HepG2 (cell line): ENCODE data around the gene ARHGAP29. TPM values are rescaled to one million over a fixed set of nuclear protein-coding genes. Genes with fewer than 3 reads are reported as not detected.

ENCODE experiments used
- EHMT2 ChIP-seq: fragments of 200-600 bp; sonication (generic); IDR thresholded peaks from 2 replicates; pipeline ENCODE4 v1.7.0; 2017; ENCODE audit warnings: antibody characterized with exemption, low read depth, low read length, borderline replicate concordance
- FOSL2 ChIP-seq: sonication (generic); formaldehyde crosslinking; IDR thresholded peaks from 2 replicates; pipeline ENCODE4 v1.4.0; 2020; ENCODE audit warnings: missing genetic modification reagents
- MBNL3 ChIP-seq: fragments of 250-450 bp; sonication (Bioruptor Pico); conservative IDR thresholded peaks from 2 replicates; pipeline ENCODE4 v1.8.0; 2022; ENCODE audit warnings: mild to moderate bottlenecking, inconsistent platforms
- NBN ChIP-seq: fragments of 450-650 bp; conservative IDR thresholded peaks from 2 replicates; pipeline ENCODE4 v1.6.1; 2017
- PHF5A ChIP-seq: IDR thresholded peaks from one replicate; pipeline ENCODE4 v1.6.1; 2018; ENCODE audit warnings: low read depth, missing genetic modification reagents; ENCODE audit not compliant: unreplicated experiment
- ZNF205 ChIP-seq: IDR thresholded peaks from 2 replicates; pipeline ENCODE4 v1.6.1; 2018; ENCODE audit warnings: missing biosample characterization, missing genetic modification reagents
- ZNF326 ChIP-seq: sonication (generic); formaldehyde crosslinking; IDR thresholded peaks from 2 replicates; pipeline ENCODE4 v1.4.0; 2020; ENCODE audit warnings: missing genetic modification reagents, borderline replicate concordance
- ZNF589 ChIP-seq: sonication (generic); formaldehyde crosslinking; conservative IDR thresholded peaks from 2 replicates; pipeline ENCODE4 v1.8.0; 2022; ENCODE audit warnings: mild to moderate bottlenecking, moderate library complexity, missing genetic modification reagents
- ZNF768 ChIP-seq: sonication (generic); formaldehyde crosslinking; IDR thresholded peaks from 2 replicates; pipeline ENCODE4 v1.4.0; 2020; ENCODE audit warnings: missing genetic modification reagents
- ZNF83 ChIP-seq: sonication (generic); formaldehyde crosslinking; IDR thresholded peaks from 2 replicates; pipeline ENCODE4 v1.4.0; 2020; ENCODE audit warnings: missing genetic modification reagents, mild to moderate bottlenecking, borderline replicate concordance
- polyA plus RNA-seq, 8 experiments: library from polyadenylated mRNA; depleted of rRNA in 3 of 8; stranded (reverse) in 7 of 8; unstranded in 1 of 8; fragments of >200 nt; fragmentation: Illumina TruSeq in 4 of 8; extraction: Trizol in 4 of 8; gene quantifications; 2 replicates each; pipeline versions ENCODE4 v1.2.1 to v1.2.3, GENCODE V29; 2011 to 2016; ENCODE audit warnings: low read depth in 4 of 8, missing spikeins in 1 of 8, mixed read lengths in 1 of 8; ENCODE audit not compliant: insufficient read depth in 1 of 8
- total RNA-seq, 5 experiments: library from RNA; depleted of rRNA; stranded (reverse); fragments of >200 nt; fragmentation: Illumina TruSeq; extraction: Trizol; gene quantifications; 2 replicates each; pipeline ENCODE4 v1.2.3, GENCODE V29; 2016; ENCODE audit warnings: low read depth in 1 of 5
- TF ChIP-seq, protein P1 (sequence below): sonication (generic); formaldehyde crosslinking; IDR thresholded peaks from 2 replicates; pipeline ENCODE4 v1.8.1; 2023; ENCODE audit warnings: missing genetic modification reagents, mild to moderate bottlenecking, borderline replicate concordance
- TF ChIP-seq, protein P2 (sequence below): sonication (generic); formaldehyde crosslinking; IDR thresholded peaks from 2 replicates; pipeline ENCODE4 v1.8.0; 2022; ENCODE audit warnings: mild to moderate bottlenecking, missing genetic modification reagents, borderline replicate concordance
- TF ChIP-seq, protein P3 (sequence below): sonication (generic); formaldehyde crosslinking; IDR thresholded peaks from 2 replicates; pipeline ENCODE4 v1.4.0; 2020; ENCODE audit warnings: mild to moderate bottlenecking, missing genetic modification reagents
- TF ChIP-seq, protein P4 (sequence below), 2 experiments: sonication (generic) in 1 of 2; formaldehyde crosslinking in 1 of 2; IDR thresholded peaks; 2 replicates each; pipeline versions ENCODE4 v1.4.0 to v1.6.1; 2016 to 2020; ENCODE audit warnings: borderline replicate concordance in 1 of 2, low read depth in 1 of 2, mild to moderate bottlenecking in 1 of 2, missing genetic modification reagents in 1 of 2
- TF ChIP-seq, protein P5 (sequence below): sonication (generic); formaldehyde crosslinking; IDR thresholded peaks from 2 replicates; pipeline ENCODE4 v1.4.0; 2020; ENCODE audit warnings: low read depth, mild to moderate bottlenecking, missing genetic modification reagents
- TF ChIP-seq, protein P6 (sequence below): sonication (generic); formaldehyde crosslinking; IDR thresholded peaks from 2 replicates; pipeline ENCODE4 v1.4.0; 2020; ENCODE audit warnings: missing genetic modification reagents

Gene ARHGAP29
- total and polyA plus RNA-seq, 2 of the 13 experiments (the other 11 are each of a cell fraction or from before 2014, with no cell fraction given): 12.8 to 18.3 TPM

DNA sequence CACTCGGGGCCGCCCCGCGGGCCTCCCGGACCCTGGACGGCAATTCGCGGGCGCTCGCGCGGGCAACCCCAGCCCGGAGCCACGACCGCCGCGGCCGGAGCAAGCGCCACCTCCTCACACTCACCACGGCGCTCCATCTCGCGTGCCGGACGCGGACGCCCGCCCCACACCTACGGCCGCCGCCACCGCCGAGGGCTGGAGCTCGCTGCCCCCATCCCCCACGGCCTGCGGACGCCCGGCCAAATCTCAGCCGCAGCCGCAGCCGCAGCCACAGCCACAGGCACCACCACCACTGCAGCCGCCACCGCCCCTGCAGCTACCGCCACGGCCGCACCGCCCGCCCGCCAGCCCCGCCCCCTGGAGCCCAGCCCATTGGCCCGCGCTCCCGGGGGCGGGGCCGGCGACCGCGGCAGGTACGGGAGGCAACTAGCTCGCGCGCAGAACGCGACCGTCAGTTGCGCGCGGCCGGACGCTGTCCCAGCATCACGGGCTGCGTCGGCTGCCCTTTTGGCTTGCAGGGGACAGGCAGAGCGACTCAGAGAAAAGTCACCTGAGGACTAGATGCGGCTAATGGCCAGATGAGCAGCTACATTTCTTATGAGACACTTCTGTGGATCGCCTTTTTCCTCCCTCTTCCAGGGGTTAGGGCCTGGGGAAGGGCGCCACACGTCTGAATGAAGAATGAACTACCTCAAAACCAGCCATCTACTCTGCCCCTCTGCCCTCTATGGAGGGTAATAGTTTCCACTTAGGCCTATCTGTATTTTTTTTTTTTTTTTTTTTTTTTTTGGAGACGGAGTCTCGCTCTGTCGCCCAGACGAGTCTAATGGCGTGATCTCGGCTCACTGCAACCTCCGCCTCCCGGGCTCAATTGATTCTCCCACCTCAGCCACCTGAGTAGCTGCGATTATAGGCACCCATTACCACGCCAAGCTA is at the start of gene ARHGAP29 (continued):
- TF ChIP-seq, protein P1, sequence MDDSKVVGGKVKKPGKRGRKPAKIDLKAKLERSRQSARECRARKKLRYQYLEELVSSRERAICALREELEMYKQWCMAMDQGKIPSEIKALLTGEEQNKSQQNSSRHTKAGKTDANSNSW (CRISPR knock-in tag): no peak
- no peak for TF ChIP-seq ZNF326 (CRISPR knock-in tag)
- no peak for TF ChIP-seq ZNF205
- no peak for TF ChIP-seq PHF5A (CRISPR knock-in tag)
- peak; percentile 53; the same call in 1 of the 2 replicates for TF ChIP-seq ZNF768 (CRISPR knock-in tag)
- TF ChIP-seq, protein P2, sequence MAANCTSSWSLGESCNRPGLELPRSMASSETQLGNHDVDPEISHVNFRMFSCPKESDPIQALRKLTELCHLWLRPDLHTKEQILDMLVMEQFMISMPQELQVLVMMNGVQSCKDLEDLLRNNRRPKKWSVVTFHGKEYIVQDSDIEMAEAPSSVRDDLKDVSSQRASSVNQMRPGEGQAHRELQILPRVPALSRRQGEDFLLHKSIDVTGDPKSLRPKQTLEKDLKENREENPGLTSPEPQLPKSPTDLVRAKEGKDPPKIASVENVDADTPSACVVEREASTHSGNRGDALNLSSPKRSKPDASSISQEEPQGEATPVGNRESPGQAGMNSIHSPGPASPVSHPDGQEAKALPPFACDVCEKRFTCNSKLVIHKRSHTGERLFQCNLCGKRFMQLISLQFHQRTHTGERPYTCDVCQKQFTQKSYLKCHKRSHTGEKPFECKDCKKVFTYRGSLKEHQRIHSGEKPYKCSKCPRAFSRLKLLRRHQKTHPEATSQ (CRISPR knock-in tag): no peak
- no peak; the same call in 1 of the 2 replicates for TF ChIP-seq FOSL2 (CRISPR knock-in tag)
- no peak for TF ChIP-seq EHMT2
- no peak for TF ChIP-seq ZNF589 (CRISPR knock-in tag)
- TF ChIP-seq, protein P3, sequence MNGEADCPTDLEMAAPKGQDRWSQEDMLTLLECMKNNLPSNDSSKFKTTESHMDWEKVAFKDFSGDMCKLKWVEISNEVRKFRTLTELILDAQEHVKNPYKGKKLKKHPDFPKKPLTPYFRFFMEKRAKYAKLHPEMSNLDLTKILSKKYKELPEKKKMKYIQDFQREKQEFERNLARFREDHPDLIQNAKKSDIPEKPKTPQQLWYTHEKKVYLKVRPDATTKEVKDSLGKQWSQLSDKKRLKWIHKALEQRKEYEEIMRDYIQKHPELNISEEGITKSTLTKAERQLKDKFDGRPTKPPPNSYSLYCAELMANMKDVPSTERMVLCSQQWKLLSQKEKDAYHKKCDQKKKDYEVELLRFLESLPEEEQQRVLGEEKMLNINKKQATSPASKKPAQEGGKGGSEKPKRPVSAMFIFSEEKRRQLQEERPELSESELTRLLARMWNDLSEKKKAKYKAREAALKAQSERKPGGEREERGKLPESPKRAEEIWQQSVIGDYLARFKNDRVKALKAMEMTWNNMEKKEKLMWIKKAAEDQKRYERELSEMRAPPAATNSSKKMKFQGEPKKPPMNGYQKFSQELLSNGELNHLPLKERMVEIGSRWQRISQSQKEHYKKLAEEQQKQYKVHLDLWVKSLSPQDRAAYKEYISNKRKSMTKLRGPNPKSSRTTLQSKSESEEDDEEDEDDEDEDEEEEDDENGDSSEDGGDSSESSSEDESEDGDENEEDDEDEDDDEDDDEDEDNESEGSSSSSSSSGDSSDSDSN: peak; percentile 87; the same call in 1 of the 2 replicates
- TF ChIP-seq, protein P4, sequence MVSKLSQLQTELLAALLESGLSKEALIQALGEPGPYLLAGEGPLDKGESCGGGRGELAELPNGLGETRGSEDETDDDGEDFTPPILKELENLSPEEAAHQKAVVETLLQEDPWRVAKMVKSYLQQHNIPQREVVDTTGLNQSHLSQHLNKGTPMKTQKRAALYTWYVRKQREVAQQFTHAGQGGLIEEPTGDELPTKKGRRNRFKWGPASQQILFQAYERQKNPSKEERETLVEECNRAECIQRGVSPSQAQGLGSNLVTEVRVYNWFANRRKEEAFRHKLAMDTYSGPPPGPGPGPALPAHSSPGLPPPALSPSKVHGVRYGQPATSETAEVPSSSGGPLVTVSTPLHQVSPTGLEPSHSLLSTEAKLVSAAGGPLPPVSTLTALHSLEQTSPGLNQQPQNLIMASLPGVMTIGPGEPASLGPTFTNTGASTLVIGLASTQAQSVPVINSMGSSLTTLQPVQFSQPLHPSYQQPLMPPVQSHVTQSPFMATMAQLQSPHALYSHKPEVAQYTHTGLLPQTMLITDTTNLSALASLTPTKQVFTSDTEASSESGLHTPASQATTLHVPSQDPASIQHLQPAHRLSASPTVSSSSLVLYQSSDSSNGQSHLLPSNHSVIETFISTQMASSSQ (IDR thresholded peaks at IDR 0.05; ENCODE audit: low read depth): no peak
- TF ChIP-seq, protein P4 (CRISPR knock-in tag; IDR thresholded peaks at IDR 0.05; ENCODE audit: borderline replicate concordance): no peak
- no peak for TF ChIP-seq MBNL3
- TF ChIP-seq, protein P5, sequence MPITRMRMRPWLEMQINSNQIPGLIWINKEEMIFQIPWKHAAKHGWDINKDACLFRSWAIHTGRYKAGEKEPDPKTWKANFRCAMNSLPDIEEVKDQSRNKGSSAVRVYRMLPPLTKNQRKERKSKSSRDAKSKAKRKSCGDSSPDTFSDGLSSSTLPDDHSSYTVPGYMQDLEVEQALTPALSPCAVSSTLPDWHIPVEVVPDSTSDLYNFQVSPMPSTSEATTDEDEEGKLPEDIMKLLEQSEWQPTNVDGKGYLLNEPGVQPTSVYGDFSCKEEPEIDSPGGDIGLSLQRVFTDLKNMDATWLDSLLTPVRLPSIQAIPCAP (CRISPR knock-in tag): no peak
- TF ChIP-seq ZNF83 (CRISPR knock-in tag): no peak
- no peak for TF ChIP-seq NBN
- TF ChIP-seq, protein P6, sequence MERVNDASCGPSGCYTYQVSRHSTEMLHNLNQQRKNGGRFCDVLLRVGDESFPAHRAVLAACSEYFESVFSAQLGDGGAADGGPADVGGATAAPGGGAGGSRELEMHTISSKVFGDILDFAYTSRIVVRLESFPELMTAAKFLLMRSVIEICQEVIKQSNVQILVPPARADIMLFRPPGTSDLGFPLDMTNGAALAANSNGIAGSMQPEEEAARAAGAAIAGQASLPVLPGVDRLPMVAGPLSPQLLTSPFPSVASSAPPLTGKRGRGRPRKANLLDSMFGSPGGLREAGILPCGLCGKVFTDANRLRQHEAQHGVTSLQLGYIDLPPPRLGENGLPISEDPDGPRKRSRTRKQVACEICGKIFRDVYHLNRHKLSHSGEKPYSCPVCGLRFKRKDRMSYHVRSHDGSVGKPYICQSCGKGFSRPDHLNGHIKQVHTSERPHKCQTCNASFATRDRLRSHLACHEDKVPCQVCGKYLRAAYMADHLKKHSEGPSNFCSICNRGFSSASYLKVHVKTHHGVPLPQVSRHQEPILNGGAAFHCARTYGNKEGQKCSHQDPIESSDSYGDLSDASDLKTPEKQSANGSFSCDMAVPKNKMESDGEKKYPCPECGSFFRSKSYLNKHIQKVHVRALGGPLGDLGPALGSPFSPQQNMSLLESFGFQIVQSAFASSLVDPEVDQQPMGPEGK (CRISPR knock-in tag): no peak
